Pancreas (tissue), 10 donors: ENCODE data around the gene SAMD13. TPM values are rescaled to one million over a fixed set of nuclear protein-coding genes. Genes with fewer than 3 reads are reported as not detected.

ENCODE experiments used
- ATAC-seq, 4 donors: fragments of 200-7000 bp; cut with Tn5 transposase; one replicate each; pipeline versions ENCODE4 v1.8.0 to v1.9.1; 2020; ENCODE audit warnings: mild to moderate bottlenecking in 4 of 4, moderate library complexity in 4 of 4
- DNase-seq, 6 donors: peaks; one replicate each; pipeline ENCODE4 v3.0.0-alpha.2; 2020
- FAIRE-seq: peaks from 2 replicates; lab custom pipeline; 2012; peaks lifted over from hg19 to GRCh38; lab: Jason Lieb, UNC
- H3K27ac ChIP-seq, 4 donors: fragments of 200-600 bp; sonication (generic); 1 replicate in 3 of 4; 2 replicates in 1 of 4; pipeline versions ENCODE4 v1.5.0 to v1.8.0; 2020
- H3K27me3 ChIP-seq, 4 donors: fragments of 200-600 bp; one replicate each; pipeline ENCODE4 v1.8.0; 2021
- H3K36me3 ChIP-seq, 3 donors: fragments of 200-600 bp; sonication (generic) in 1 of 3; one replicate each; pipeline versions ENCODE4 v1.5.0 to v1.8.0; 2020 to 2021
- H3K4me1 ChIP-seq, 3 donors: fragments of 200-600 bp; one replicate each; pipeline ENCODE4 v1.8.0; 2021
- H3K4me3 ChIP-seq, 4 donors: fragments of 200-600 bp; sonication (generic) in 2 of 4; one replicate each; pipeline versions ENCODE4 v1.5.0 to v1.8.0; 2020 to 2021
- H3K9me3 ChIP-seq, 4 donors: fragments of 200-600 bp; one replicate each; pipeline ENCODE4 v1.8.0; 2021
- CTCF ChIP-seq, 4 donors: fragments of 200-600 bp; sonication (generic) in 3 of 4; IDR thresholded peaks; one replicate each; pipeline versions ENCODE4 v1.5.0 to v1.8.0; 2021; ENCODE audit warnings: antibody characterized with exemption in 4 of 4
- WGBS, 2 donors: extraction: QIAGEN DNeasy Blood & Tissue Kit; methylation state at CpG; one replicate each; pipeline ENCODE4 v1.1.7; 2013; 5-methylcytosine and 5-hydroxymethylcytosine counted together
- intact Hi-C, 3 donors: fragments of 100-400 bp; cut with DNase I; formaldehyde crosslinking; loops; one replicate each; pipeline versions ENCODE4 v1.11.1 to v1.14.2; 2022
- polyA plus RNA-seq, 2 donors: library from polyadenylated mRNA; stranded (reverse); fragments of 200-250 nt; gene quantifications; one replicate each; pipeline ENCODE4 v1.2.3, GENCODE V29; 2013
- total RNA-seq, 6 donors: library from RNA; stranded (reverse); fragmentation: NEBNext Ultra II Directional in 4 of 6; extraction: Animal tissue kit (Norgen Biotek cat#: 25700) in 4 of 6; gene quantifications; one replicate each; pipeline versions ENCODE4 v1.2.1 to v1.2.4, GENCODE V29; 2021 to 2023
- donor health status: healthy with polysubstance abuse.
- donor health status: DM: no; HTN: no; CAD: no; lungs with moderate emphysema.
- donor health status: DM: no; HTN: no; CAD: no.
- donor health status: control.
- donor health status: control.
- donor health status: Bipolar disorder and iron deficiency.
- donor health status: DM: yes; HTN: yes; CAD: no.
- donor health status: DM: no; HTN: no; CAD: no.
- donor health status: DM: no; HTN: no; CAD: no.
- donor health status: DM: yes; HTN: yes; CAD: no.

SAMD13 gene
- total and polyA plus RNA-seq, 8 donors: 0.57 to 2.6 (median 0.67) TPM

- TF ChIP-seq CTCF (IDR thresholded peaks at IDR 0.05): no peak
- FAIRE-seq (no peak), ATAC-seq (no peak), DNase-seq (no peak)
- H3K27ac ChIP-seq: no peak overlapping the region
- no peaks in the 10 kb centered on the region for H3K4me1 ChIP-seq
- H3K9me3 ChIP-seq: no peaks in the 10 kb centered on the region
- no peaks in the 10 kb centered on the region for H3K27me3 ChIP-seq
- H3K4me3 ChIP-seq: no peak overlapping the region
- 89 to 94% methylated on average over 3 of the region's 3 CpGs for WGBS, 2 donors
- intact Hi-C loops: no loop called here
- no peaks in the 10 kb centered on the region for H3K36me3 ChIP-seq
Measured at GRCh38 chr1:84339503-84339902, 38.0 kb downstream of the SAMD13 start.

- 94 to 100% methylated on average over 1 of the region's 1 CpG for WGBS, 2 donors
Measured at GRCh38 chr1:84344286-84344685, 42.8 kb downstream of the SAMD13 start.

GRCh38 chr1:84345220-84345619, 43.7 kb downstream of the SAMD13 start:
- H3K4me3 ChIP-seq: no peak overlapping the region
- H3K27me3 ChIP-seq: no peaks in the 10 kb centered on the region
- no peak overlapping the region for H3K27ac ChIP-seq
- TF ChIP-seq CTCF (IDR thresholded peaks at IDR 0.05): no peak
- H3K4me1 ChIP-seq: no peaks in the 10 kb centered on the region
- DNase-seq (no peak), ATAC-seq (no peak), FAIRE-seq (no peak)
- WGBS, 2 donors: 97 to 100% methylated on average over 2 of the region's 2 CpGs
- no peaks in the 10 kb centered on the region for H3K9me3 ChIP-seq
- H3K36me3 ChIP-seq: no peaks in the 10 kb centered on the region
- intact Hi-C loops: no loop called here

More at GRCh38 chr1:84344286-84344685, 42.8 kb downstream of the SAMD13 start:
- DNase-seq (no peak), FAIRE-seq (no peak), ATAC-seq (no peak)
- Histone ChIP-seq H3K4me3 (no peak overlapping the region), H3K27me3 (no peaks in the 10 kb centered on the region), H3K4me1 (no peaks in the 10 kb centered on the region), H3K27ac (no peak overlapping the region), H3K36me3 (no peaks in the 10 kb centered on the region), H3K9me3 (no peaks in the 10 kb centered on the region)
- intact Hi-C loops: no loop called here
- TF ChIP-seq CTCF (IDR thresholded peaks at IDR 0.05): no peak

- DNase-seq: no peak
- no peak for FAIRE-seq
- no peak for ATAC-seq
- Histone ChIP-seq H3K4me3 (no peak overlapping the region), H3K9me3 (no peaks in the 10 kb centered on the region), H3K4me1 (no peaks in the 10 kb centered on the region), H3K27ac (no peak overlapping the region), H3K27me3 (no peaks in the 10 kb centered on the region), H3K36me3 (no peaks in the 10 kb centered on the region)
- intact Hi-C loops: no loop called here
- 85 to 88% methylated on average over 6 of the region's 6 CpGs for WGBS, 2 donors
- no peak for TF ChIP-seq CTCF (IDR thresholded peaks at IDR 0.05)
Measured at GRCh38 chr1:84347271-84347931, 45.9 kb downstream of the SAMD13 start.

GRCh38 chr1:84347932-84348555, 46.5 kb downstream of the SAMD13 start:
- no peaks in the 10 kb centered on the region for H3K9me3 ChIP-seq
- ATAC-seq (peak in 3 of 4 donors; percentile 23 to 84 (median 50)), FAIRE-seq (no peak), DNase-seq (no peak)
- TF ChIP-seq CTCF (IDR thresholded peaks at IDR 0.05): no peak
- H3K27ac ChIP-seq: no peak overlapping the region
- no peaks in the 10 kb centered on the region for H3K36me3 ChIP-seq
- 83 to 93% methylated on average over 11 of the region's 11 CpGs for WGBS, 2 donors
- intact Hi-C loops: no loop called here
- H3K27me3 ChIP-seq: no peaks in the 10 kb centered on the region
- H3K4me1 ChIP-seq: no peaks in the 10 kb centered on the region
- H3K4me3 ChIP-seq: no peak overlapping the region
